Activated naive CD4-positive, alpha-beta T cell treated with anti-CD3 and anti-CD28 coated beads, Interleukin-2, amount 50 U/mL, for 16 hours (primary cell): ENCODE data around the gene LARP1.
"Not testable (repeated sequence)": the region's sequence is repeated elsewhere in the genome, so short reads cannot be mapped to it uniquely, and the experiment has no call there.

Experiments
- DNase-seq: peaks from one replicate; pipeline ENCODE4 v3.0.0-alpha.2; 2020

Gene LARP1

GRCh38 chr5:154735362-154735761 is 19.8 kb upstream of the LARP1 start:
- DNase-seq = not testable (repeated sequence)

GRCh38 chr5:154736372-154736771 is 18.8 kb upstream of the LARP1 start:
- not testable (repeated sequence) for DNase-seq

DNA sequence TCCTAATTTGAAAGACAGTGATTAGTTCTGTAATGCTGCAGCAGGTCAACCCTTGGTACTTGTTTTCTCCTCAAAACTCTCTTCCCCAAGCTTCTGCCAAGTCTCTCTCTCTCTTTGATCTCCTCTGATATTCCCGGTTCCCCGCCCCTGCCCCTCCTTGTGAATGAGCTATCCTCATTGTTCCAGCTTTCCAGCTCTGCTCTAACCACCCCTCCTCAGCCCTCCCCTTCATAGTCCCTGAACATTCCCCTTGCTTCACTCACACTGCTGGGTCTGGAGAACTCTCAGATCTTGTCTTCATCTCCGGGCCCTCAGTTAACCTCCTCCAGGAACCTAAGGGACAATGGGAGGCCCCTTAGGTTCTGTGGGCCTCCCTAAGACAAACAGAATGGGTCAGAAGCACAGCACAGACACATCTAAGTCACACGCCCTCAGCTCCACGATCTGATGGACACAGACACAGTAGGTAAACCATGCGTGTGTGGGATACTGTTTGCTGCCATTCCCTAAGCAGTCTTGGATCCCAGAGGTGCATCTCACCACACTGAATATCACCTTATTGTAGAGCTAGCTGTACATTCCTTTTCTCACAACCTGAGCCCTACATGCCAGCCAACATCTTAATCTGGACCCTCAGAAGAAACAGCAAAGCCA is 17.4 kb upstream of the LARP1 start:
- no peak for DNase-seq

- no peak for DNase-seq
These were observed 14.7 kb upstream of the LARP1 start for GRCh38 chr5:154740483-154740882.

DNA sequence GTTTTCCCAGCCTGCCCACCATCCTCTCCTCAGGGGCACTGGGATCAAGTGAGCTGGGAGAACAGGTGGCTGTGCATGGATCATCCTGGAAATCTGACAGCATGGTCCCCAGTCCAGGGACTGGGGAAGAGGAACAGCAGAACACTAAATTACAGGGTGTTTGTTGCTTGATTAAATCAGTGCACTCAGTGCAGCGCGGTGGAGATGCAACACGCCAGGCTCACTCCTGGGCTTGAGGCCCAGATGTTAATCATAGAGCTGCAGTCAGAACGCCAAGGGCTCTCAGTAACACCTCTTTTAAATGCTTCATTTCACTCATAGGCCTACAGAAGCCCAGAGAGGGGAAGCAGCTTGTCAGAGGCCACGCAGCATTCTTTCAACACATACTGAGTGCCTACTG is 14.2 kb upstream of the LARP1 start:
- no peak for DNase-seq

DNA sequence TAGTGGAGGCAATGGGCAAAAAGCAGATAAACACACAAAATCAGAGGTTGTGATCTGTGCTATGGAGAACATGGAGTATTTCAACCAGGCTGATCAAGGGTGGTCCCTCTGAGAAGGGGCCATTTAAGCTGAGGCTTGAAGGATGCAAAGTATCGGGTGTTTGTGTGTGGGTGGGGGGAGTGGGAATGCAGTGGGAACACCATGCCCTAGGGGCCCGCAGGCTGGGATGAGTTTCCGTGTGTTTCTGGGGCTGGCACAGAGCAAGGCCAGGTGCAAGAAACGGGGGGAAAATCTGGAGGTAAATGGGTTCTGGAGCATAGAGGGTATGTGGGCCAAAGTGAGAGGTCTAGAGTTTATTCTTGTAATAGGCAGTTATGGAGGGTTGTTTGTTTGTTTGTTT is 13.8 kb upstream of the LARP1 start:
- no peak for DNase-seq

DNA sequence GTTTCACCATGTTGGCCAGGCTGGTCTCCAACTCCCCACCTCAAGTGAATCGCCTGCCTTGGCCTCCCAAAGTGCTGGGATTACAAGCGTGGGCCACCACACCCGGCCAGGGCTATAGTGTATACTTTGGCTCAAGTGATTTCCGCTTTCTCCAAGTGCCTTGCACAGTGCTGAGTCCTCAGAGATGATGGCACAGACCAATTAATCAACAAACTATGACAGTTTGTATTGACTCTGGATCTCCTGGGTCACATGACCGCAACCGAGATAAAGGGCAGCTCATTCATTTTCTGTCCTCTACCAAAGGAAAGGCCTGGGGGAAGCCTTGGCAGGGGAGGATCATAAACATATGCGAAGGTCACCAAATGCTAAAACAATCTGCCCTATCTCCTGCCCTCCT is 11.4 kb upstream of the LARP1 start:
- no peak for DNase-seq

DNA sequence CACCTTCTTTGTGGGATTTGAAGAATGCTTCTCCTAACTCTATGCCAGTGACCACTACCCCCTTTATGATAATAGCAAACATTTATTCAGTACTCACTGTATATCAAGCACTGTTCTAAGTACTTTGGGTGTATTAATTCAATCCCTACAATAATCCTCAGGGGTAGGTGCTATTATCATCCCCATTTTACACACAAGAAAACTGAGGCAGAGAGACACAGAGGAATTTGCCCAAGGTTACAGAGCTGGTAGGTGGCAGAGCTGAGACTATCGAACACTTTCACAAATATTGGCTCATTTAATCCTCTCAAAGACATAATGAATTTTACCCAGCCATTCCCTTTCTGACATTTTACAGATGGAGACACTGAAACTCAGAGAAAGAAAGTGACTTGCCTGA is 9.8 kb upstream of the LARP1 start:
- no peak for DNase-seq

DNA sequence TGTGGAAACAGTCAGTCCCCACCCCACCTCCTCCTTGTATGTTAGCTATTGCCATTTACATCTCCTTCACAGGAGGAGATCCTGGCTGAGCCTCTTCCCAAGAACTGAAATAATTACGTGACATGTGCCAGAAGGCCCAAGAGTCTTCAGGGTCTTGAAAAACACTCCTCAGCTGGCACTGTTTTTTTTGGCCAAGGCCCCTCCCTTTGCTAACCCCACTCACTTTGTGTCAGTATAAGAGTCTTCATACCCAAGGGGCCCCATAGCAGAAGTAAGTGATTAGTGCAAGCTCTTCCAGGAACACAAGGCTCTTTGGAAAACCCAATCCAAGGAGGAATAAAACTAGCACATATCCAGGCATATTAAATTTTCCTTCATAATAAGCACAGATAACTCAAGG is 5.7 kb upstream of the LARP1 start:
- no peak for DNase-seq

DNA sequence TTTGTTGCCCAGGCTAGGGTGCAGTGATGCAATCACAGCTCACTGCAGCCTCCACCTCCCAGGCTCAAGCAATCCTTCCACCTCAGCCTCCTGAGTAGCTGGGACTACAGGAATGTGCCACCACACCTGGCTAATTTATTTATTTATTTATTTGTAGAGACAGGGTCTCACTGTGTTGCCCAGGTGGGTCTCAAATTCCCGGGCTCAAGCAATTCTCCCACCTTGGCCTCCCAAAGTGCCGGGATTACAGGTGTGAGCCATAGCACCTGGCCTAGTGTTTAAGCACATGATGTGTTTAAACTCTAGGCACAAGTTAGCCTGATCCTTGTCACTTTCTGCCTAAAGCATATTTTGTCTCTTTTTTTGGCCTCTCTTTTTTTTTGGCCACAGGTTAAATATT is 4.5 kb upstream of the LARP1 start:
- DNase-seq = not testable (repeated sequence)

GRCh38 chr5:154751854-154752253 is 3.3 kb upstream of the LARP1 start:
- DNase-seq = no peak

GRCh38 chr5:154753792-154754191 is 1.4 kb upstream of the LARP1 start:
- no peak for DNase-seq

DNA sequence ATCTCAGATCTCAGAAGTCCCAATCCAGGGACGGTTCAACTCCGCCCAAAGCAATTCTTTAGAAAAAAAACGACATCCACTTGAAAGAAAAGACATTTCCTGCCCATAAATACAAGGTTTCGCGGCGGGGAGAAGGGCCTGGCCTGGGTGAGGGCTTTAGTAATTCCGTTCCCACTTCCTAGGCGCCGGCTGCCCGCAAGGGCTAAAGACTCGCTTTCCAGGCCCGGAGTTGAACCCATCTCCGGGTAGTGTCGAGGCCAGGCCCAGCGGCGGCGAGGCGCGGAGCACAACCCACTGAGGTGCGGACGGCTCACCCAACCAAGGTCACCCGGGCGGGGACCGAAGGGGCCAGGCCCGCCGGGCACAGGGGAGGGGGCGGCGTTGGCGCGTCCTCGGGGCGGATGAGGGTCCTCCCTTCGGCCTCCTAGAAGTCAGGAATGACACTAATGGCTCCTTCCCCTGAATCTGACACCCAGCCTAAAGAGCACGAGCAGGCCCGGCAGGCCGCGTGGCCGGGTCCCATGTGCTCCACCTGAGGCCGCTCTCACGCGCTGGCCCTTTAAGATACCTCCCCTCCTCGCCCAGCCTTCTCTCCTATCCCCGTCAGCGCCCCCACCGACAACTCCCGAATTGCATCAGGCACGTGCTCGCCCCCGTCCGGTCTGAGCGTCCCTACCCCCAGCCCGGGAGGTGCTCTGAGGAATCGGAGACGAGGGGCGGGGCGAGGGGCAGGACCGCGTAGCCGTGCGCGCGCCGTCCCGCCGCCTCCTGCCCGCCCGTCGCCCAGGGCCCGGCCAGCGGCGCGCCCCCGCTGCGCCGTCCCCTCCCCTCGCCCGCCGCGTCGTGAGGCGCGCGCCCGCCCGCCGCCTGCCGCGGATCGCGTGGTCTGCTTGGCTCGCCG is 467 bp upstream of the LARP1 start:
- peak; percentile 100 for DNase-seq

GRCh38 chr5:154756009-154756867 is 1.1 kb downstream of the LARP1 start:
- peak; percentile 45 for DNase-seq

- DNase-seq = peak; percentile 66
These were observed 2.0 kb downstream of the LARP1 start for GRCh38 chr5:154756868-154757813.

DNA sequence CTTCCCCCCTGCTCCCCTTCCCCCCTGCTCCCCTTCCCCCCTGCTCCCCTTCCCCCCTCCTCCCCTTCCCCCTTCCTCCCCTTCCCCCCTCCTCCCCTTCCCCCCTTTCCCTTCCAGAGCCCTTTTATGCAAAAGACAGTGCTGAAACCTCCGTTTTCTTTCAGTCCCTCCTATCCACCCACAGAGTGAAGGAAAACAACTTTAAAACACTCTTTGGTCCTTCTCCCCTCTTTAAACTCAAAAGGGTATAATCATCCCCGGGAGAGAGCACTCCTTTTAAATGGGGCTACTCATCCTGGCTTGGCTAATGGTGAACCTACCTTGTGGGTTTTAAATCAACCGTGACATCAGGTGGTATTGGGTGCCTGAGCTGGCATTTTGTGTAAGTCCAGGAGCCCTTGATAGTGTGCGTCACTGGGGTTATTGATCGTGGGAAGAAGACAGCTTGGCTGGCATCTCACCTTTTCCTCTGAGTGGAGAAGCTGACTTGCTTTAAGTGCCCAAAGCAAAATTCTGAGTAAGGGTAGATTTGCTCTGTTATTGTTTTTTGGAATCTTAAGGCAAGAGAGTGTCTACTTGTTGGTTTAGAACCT is 2.7 kb downstream of the LARP1 start:
- peak; percentile 46 for DNase-seq

DNA sequence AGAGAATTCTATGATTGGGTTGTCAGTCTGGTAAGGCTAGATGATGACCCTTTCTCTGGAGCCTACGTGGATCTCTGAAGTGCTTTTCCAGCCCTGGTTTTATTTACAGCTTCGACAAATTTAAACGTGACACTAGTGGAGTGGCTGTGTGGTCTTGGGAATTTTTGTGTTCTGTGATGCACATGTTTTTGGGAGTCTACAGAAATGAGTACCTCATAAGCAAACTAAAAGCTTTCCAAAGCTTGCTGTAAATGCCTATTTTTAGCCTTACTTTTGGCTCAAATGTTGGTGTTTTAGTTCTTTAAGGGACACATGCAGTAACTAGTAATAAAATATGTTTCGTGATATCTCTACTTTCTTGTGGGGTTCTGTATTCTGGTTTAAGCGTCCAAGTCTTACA is 3.3 kb downstream of the LARP1 start:
- no peak for DNase-seq

DNA sequence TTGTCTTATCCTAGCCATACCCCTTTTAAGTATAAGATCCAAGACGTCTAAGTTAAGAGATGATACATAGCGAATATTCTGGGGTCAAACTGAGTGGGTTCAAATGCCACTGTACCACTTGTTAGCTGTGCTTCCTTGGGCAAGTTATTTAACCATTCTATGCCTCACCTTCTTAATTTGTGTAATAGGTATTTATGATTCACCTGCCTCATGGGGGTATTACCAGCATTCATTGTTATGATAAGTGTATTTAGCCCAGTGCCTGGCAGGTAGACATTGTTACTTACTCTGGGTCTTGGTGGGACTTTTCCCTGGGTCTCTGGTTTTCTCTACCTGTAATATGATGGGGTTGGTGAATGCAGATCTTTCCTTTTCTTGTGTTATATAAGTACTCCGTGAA is 3.8 kb downstream of the LARP1 start:
- no peak for DNase-seq

- DNase-seq = not testable (repeated sequence)
These were observed 4.7 kb downstream of the LARP1 start for GRCh38 chr5:154759868-154760267.

DNA sequence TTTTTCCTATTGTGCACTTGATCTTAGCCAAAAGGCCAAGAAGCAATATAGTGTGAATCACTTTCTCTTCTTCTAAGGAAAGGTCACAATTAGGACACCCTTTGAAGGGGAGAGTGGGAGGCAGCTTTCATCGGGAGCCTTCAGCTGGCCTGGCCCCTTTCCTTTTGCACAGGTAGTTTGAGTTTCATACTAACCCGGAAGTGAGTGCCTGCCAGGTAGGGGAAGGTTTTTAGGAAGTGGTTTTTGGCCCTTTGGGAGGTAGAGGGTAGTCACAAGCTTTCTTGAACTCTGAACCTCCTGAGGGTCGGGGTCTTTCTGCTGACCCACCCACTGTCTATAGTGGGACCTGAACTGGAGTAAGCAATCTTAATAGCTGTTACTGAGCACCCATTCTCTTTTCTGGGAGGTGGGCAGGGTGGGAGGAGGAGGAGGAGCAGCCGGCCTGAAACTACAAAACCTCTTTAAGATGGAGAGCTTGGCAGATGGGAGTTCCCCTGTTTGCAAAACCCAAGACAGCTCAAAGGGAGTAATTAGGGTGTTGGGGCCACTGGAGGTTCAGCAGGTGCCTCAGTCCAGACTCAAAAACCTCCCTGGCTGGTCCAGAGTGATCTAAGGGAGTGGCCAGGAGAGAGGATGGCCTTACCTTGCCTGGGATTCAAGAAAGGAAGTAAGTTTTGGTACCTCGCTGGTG is 6.0 kb downstream of the LARP1 start:
- no peak for DNase-seq

DNA sequence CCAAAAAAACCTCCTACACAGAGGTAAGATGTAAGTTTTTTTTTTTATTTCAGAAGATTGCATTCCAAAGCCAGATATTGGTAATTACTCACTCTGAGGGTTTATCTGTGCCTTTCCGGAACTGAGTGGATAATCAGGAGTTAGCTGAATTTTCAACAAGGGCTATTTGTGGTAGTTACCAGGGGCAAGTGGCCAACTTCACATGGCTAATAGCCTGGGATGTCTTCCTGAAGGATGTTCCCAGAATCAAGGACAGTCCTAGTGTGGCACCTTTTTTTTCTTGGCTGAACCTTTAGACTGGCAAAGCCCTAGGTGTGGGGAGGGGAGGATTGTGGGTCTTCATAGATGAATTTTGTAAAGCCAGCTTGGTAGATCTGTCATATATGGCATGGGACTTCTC is 7.1 kb downstream of the LARP1 start:
- DNase-seq = no peak
